PC-9 (cell line): ENCODE measurements around the gene AOC3.

Experiments
- EZH2 ChIP-seq: fragments of 200-600 bp; sonication (generic); IDR thresholded peaks from 2 replicates; pipeline ENCODE4 v1.8.0; 2017; ENCODE audit warnings: antibody characterized with exemption, low read depth
- TF ChIP-seq, protein P1 (sequence below): fragments of 200-600 bp; sonication (generic); conservative IDR thresholded peaks from 2 replicates; pipeline ENCODE4 v1.6.1; 2017; ENCODE audit warnings: mixed run types, antibody characterized with exemption, mild to moderate bottlenecking, moderate library complexity

DNA sequence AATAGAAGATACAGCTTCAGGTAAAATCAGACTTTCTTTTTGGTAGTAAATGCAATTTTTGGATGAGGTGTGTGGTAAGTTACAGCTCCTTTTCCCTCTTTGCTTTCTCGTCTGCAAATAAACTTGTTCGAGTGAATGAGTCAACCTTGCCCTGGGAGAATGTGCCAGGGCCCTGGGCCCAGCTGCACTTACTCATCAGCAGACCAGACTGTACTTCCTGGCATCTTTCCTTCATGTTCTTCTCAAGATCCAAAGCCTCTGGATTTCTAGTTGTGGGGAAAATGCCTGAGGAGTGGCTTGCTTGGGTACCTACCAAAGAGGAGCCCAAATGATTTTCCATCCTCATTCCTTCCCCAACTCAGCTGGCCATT, 44.2 kb downstream of the AOC3 start:
- TF ChIP-seq, protein P1, sequence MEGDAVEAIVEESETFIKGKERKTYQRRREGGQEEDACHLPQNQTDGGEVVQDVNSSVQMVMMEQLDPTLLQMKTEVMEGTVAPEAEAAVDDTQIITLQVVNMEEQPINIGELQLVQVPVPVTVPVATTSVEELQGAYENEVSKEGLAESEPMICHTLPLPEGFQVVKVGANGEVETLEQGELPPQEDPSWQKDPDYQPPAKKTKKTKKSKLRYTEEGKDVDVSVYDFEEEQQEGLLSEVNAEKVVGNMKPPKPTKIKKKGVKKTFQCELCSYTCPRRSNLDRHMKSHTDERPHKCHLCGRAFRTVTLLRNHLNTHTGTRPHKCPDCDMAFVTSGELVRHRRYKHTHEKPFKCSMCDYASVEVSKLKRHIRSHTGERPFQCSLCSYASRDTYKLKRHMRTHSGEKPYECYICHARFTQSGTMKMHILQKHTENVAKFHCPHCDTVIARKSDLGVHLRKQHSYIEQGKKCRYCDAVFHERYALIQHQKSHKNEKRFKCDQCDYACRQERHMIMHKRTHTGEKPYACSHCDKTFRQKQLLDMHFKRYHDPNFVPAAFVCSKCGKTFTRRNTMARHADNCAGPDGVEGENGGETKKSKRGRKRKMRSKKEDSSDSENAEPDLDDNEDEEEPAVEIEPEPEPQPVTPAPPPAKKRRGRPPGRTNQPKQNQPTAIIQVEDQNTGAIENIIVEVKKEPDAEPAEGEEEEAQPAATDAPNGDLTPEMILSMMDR, result no peak
- TF ChIP-seq EZH2, result no peak
